HEK293 (cell line): ENCODE measurements around the gene CCNB1IP1.

ENCODE experiments used
- SCRT1 ChIP-seq: fragments of 450-650 bp; formaldehyde crosslinking; IDR thresholded peaks from 2 replicates; pipeline ENCODE4 v1.5.1; 2016; ENCODE audit warnings: missing biosample characterization, missing genetic modification characterization, borderline replicate concordance
- SP2 ChIP-seq: fragments of 450-650 bp; formaldehyde crosslinking; IDR thresholded peaks from 2 replicates; pipeline ENCODE4 v1.5.1; 2016; ENCODE audit warnings: missing biosample characterization, missing genetic modification characterization
- ZBTB17 ChIP-seq: fragments of 450-650 bp; formaldehyde crosslinking; IDR thresholded peaks from 2 replicates; pipeline ENCODE4 v1.5.1; 2016; ENCODE audit warnings: missing biosample characterization, missing genetic modification characterization
- ZBTB21 ChIP-seq: fragments of 450-650 bp; formaldehyde crosslinking; IDR thresholded peaks from 2 replicates; pipeline ENCODE4 v1.5.1; 2017; ENCODE audit warnings: missing biosample characterization, missing genetic modification characterization
- ZEB2 ChIP-seq: fragments of 450-650 bp; formaldehyde crosslinking; IDR thresholded peaks from 2 replicates; pipeline ENCODE4 v1.5.1; 2016; ENCODE audit warnings: missing biosample characterization, missing genetic modification characterization
- ZFP3 ChIP-seq: fragments of 450-650 bp; formaldehyde crosslinking; IDR thresholded peaks from 2 replicates; pipeline ENCODE4 v1.5.1; 2016; ENCODE audit warnings: low read depth, missing biosample characterization, missing genetic modification characterization
- ZNF157 ChIP-seq: fragments of 450-650 bp; formaldehyde crosslinking; IDR thresholded peaks from 2 replicates; pipeline ENCODE4 v1.5.1; 2016; ENCODE audit warnings: missing biosample characterization, missing genetic modification characterization
- ZNF202 ChIP-seq: fragments of 450-650 bp; formaldehyde crosslinking; IDR thresholded peaks from 2 replicates; pipeline ENCODE4 v1.5.1; 2016; ENCODE audit warnings: missing biosample characterization, missing genetic modification characterization, borderline replicate concordance
- ZNF211 ChIP-seq: fragments of 450-650 bp; formaldehyde crosslinking; IDR thresholded peaks from 2 replicates; pipeline ENCODE4 v1.5.1; 2016; ENCODE audit warnings: low read depth, missing biosample characterization, missing genetic modification characterization
- ZNF24 ChIP-seq: fragments of 450-650 bp; formaldehyde crosslinking; IDR thresholded peaks from 2 replicates; pipeline ENCODE4 v1.5.1; 2016; ENCODE audit warnings: missing biosample characterization, missing genetic modification characterization
- ZNF292 ChIP-seq: fragments of 450-650 bp; formaldehyde crosslinking; IDR thresholded peaks from 2 replicates; pipeline ENCODE4 v1.5.1; 2016; ENCODE audit warnings: low read depth, missing biosample characterization, missing genetic modification characterization, borderline replicate concordance
- ZNF302 ChIP-seq: fragments of 450-650 bp; formaldehyde crosslinking; IDR thresholded peaks from 2 replicates; pipeline ENCODE4 v1.5.1; 2016; ENCODE audit warnings: missing biosample characterization, missing genetic modification characterization, low read depth
- ZNF311 ChIP-seq: fragments of 450-650 bp; formaldehyde crosslinking; IDR thresholded peaks from 2 replicates; pipeline ENCODE4 v1.5.1; 2017; ENCODE audit warnings: missing biosample characterization, missing genetic modification characterization, borderline replicate concordance
- ZNF394 ChIP-seq: fragments of 450-650 bp; formaldehyde crosslinking; IDR thresholded peaks from 2 replicates; pipeline ENCODE4 v1.5.1; 2016; ENCODE audit warnings: missing biosample characterization, missing genetic modification characterization, mild to moderate bottlenecking, moderate library complexity, borderline replicate concordance
- ZNF521 ChIP-seq: fragments of 450-650 bp; formaldehyde crosslinking; IDR thresholded peaks from 2 replicates; pipeline ENCODE4 v1.5.1; 2017; ENCODE audit warnings: missing biosample characterization, mild to moderate bottlenecking, missing genetic modification characterization
- ZNF548 ChIP-seq: fragments of 450-650 bp; formaldehyde crosslinking; IDR thresholded peaks from 2 replicates; pipeline ENCODE4 v1.5.1; 2016; ENCODE audit warnings: missing biosample characterization, missing genetic modification characterization
- ZNF664 ChIP-seq: fragments of 450-650 bp; formaldehyde crosslinking; IDR thresholded peaks from 2 replicates; pipeline ENCODE4 v1.5.1; 2016; ENCODE audit warnings: missing biosample characterization, missing genetic modification characterization
- ZNF76 ChIP-seq: fragments of 450-650 bp; formaldehyde crosslinking; IDR thresholded peaks from 2 replicates; pipeline ENCODE4; 2016; ENCODE audit warnings: low read depth, missing biosample characterization, missing genetic modification characterization, borderline replicate concordance
- ZSCAN16 ChIP-seq: fragments of 450-650 bp; formaldehyde crosslinking; IDR thresholded peaks from 2 replicates; pipeline ENCODE4 v1.5.1; 2016; ENCODE audit warnings: missing biosample characterization, missing genetic modification characterization
- TF ChIP-seq, protein P1 (sequence below): fragments of 450-650 bp; formaldehyde crosslinking; IDR thresholded peaks from 2 replicates; pipeline ENCODE4 v1.5.1; 2016; ENCODE audit warnings: missing biosample characterization, missing genetic modification characterization, borderline replicate concordance
- TF ChIP-seq, protein P2 (sequence below): fragments of 450-650 bp; formaldehyde crosslinking; IDR thresholded peaks from 2 replicates; pipeline ENCODE4 v1.5.1; 2016; ENCODE audit warnings: missing biosample characterization, missing genetic modification characterization
- TF ChIP-seq, protein P3 (sequence below): fragments of 450-650 bp; formaldehyde crosslinking; IDR thresholded peaks from 2 replicates; pipeline ENCODE4 v1.5.1; 2016; ENCODE audit warnings: missing biosample characterization, missing genetic modification characterization, low read depth
- TF ChIP-seq, protein P4 (sequence below): fragments of 450-650 bp; formaldehyde crosslinking; IDR thresholded peaks from 2 replicates; pipeline ENCODE4 v1.5.1; 2016; ENCODE audit warnings: missing biosample characterization, missing genetic modification characterization
- TF ChIP-seq, protein P5 (sequence below): fragments of 450-650 bp; formaldehyde crosslinking; IDR thresholded peaks from 2 replicates; pipeline ENCODE4 v1.5.1; 2016; ENCODE audit warnings: missing biosample characterization, missing genetic modification characterization
- TF ChIP-seq, protein P6 (sequence below): fragments of 450-650 bp; formaldehyde crosslinking; IDR thresholded peaks from 2 replicates; pipeline ENCODE4 v1.5.1; 2016; ENCODE audit warnings: missing biosample characterization, missing genetic modification characterization, borderline replicate concordance
- TF ChIP-seq, protein P7 (sequence below): fragments of 450-650 bp; formaldehyde crosslinking; IDR thresholded peaks from 2 replicates; pipeline ENCODE4 v1.5.1; 2017; ENCODE audit warnings: missing biosample characterization, missing genetic modification characterization

CCNB1IP1 gene

DNA sequence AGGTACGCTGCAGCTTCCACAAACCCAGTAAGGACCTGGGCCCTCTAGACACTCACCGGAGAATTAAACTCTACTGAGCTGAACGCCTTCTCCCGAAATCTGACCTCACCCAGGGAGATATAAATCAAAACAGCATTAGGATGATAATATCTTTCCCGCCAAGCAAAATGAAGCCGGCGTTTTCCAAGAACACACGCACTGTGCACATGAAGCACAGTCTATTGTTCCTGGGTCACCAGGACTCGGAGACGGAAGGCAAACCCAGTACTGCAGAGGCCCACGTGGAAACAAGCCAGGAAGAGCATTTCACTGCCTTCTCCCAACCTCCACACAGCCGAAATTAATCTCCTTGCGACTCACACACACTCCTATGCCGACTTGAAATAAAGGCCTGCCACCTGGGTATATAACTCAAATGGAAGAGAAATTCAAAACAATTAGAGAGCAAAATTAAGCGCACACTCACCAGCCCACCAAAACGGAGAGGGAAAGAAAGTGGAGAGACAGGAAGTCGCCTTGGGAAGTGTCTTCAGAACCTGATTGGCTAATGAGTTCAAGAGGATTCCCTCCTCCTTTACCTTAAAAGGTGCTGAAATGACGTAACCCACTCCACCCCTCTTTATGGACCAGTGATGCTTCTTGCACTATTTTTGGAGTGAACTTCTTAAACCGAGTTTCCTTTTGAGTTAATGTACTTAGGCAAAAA lies at the start of gene CCNB1IP1 (continued):
- TF ChIP-seq ZNF24 (tag by site-specific recombination) (no peak), ZNF202 (tag by site-specific recombination) (no peak), ZNF76 (peak; percentile 27; the same call in 1 of the 2 replicates), ZSCAN16 (tag by site-specific recombination) (no peak), ZEB2 (tag by site-specific recombination) (peak; percentile 85), ZNF211 (tag by site-specific recombination) (no peak), ZNF302 (no peak), ZNF548 (tag by site-specific recombination) (no peak), SP2 (tag by site-specific recombination) (peak; percentile 59), ZBTB17 (tag by site-specific recombination) (peak; percentile 39; the same call in 1 of the 2 replicates), SCRT1 (no peak), ZNF157 (tag by site-specific recombination) (no peak), ZNF311 (tag by site-specific recombination) (no peak), ZBTB21 (0 out of 2 replicates have a peak, but pooled peaks have one; percentile 28), ZFP3 (tag by site-specific recombination) (no peak), ZNF664 (tag by site-specific recombination) (no peak), ZNF521 (tag by site-specific recombination) (no peak), ZNF292 (tag by site-specific recombination) (no peak), ZNF394 (no peak)
- TF ChIP-seq, protein P1, sequence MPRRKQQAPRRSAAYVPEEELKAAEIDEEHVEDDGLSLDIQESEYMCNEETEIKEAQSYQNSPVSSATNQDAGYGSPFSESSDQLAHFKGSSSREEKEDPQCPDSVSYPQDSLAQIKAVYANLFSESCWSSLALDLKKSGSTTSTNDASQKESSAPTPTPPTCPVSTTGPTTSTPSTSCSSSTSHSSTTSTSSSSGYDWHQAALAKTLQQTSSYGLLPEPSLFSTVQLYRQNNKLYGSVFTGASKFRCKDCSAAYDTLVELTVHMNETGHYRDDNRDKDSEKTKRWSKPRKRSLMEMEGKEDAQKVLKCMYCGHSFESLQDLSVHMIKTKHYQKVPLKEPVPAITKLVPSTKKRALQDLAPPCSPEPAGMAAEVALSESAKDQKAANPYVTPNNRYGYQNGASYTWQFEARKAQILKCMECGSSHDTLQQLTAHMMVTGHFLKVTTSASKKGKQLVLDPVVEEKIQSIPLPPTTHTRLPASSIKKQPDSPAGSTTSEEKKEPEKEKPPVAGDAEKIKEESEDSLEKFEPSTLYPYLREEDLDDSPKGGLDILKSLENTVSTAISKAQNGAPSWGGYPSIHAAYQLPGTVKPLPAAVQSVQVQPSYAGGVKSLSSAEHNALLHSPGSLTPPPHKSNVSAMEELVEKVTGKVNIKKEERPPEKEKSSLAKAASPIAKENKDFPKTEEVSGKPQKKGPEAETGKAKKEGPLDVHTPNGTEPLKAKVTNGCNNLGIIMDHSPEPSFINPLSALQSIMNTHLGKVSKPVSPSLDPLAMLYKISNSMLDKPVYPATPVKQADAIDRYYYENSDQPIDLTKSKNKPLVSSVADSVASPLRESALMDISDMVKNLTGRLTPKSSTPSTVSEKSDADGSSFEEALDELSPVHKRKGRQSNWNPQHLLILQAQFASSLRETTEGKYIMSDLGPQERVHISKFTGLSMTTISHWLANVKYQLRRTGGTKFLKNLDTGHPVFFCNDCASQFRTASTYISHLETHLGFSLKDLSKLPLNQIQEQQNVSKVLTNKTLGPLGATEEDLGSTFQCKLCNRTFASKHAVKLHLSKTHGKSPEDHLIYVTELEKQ (tag by site-specific recombination), result no peak
- TF ChIP-seq, protein P2, sequence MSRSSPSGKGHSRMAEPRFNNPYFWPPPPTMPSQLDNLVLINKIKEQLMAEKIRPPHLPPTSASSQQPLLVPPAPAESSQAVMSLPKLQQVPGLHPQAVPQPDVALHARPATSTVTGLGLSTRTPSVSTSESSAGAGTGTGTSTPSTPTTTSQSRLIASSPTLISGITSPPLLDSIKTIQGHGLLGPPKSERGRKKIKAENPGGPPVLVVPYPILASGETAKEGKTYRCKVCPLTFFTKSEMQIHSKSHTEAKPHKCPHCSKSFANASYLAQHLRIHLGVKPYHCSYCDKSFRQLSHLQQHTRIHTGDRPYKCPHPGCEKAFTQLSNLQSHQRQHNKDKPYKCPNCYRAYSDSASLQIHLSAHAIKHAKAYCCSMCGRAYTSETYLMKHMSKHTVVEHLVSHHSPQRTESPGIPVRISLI, result no peak
- TF ChIP-seq, protein P3, sequence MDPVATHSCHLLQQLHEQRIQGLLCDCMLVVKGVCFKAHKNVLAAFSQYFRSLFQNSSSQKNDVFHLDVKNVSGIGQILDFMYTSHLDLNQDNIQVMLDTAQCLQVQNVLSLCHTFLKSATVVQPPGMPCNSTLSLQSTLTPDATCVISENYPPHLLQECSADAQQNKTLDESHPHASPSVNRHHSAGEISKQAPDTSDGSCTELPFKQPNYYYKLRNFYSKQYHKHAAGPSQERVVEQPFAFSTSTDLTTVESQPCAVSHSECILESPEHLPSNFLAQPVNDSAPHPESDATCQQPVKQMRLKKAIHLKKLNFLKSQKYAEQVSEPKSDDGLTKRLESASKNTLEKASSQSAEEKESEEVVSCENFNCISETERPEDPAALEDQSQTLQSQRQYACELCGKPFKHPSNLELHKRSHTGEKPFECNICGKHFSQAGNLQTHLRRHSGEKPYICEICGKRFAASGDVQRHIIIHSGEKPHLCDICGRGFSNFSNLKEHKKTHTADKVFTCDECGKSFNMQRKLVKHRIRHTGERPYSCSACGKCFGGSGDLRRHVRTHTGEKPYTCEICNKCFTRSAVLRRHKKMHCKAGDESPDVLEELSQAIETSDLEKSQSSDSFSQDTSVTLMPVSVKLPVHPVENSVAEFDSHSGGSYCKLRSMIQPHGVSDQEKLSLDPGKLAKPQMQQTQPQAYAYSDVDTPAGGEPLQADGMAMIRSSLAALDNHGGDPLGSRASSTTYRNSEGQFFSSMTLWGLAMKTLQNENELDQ (tag by site-specific recombination), result no peak
- TF ChIP-seq, protein P4, sequence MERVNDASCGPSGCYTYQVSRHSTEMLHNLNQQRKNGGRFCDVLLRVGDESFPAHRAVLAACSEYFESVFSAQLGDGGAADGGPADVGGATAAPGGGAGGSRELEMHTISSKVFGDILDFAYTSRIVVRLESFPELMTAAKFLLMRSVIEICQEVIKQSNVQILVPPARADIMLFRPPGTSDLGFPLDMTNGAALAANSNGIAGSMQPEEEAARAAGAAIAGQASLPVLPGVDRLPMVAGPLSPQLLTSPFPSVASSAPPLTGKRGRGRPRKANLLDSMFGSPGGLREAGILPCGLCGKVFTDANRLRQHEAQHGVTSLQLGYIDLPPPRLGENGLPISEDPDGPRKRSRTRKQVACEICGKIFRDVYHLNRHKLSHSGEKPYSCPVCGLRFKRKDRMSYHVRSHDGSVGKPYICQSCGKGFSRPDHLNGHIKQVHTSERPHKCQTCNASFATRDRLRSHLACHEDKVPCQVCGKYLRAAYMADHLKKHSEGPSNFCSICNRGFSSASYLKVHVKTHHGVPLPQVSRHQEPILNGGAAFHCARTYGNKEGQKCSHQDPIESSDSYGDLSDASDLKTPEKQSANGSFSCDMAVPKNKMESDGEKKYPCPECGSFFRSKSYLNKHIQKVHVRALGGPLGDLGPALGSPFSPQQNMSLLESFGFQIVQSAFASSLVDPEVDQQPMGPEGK (tag by site-specific recombination), result peak; percentile 30; the same call in 1 of the 2 replicates
- TF ChIP-seq, protein P5, sequence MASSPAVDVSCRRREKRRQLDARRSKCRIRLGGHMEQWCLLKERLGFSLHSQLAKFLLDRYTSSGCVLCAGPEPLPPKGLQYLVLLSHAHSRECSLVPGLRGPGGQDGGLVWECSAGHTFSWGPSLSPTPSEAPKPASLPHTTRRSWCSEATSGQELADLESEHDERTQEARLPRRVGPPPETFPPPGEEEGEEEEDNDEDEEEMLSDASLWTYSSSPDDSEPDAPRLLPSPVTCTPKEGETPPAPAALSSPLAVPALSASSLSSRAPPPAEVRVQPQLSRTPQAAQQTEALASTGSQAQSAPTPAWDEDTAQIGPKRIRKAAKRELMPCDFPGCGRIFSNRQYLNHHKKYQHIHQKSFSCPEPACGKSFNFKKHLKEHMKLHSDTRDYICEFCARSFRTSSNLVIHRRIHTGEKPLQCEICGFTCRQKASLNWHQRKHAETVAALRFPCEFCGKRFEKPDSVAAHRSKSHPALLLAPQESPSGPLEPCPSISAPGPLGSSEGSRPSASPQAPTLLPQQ, result peak; percentile 40; the same call in 1 of the 2 replicates
- TF ChIP-seq, protein P6, sequence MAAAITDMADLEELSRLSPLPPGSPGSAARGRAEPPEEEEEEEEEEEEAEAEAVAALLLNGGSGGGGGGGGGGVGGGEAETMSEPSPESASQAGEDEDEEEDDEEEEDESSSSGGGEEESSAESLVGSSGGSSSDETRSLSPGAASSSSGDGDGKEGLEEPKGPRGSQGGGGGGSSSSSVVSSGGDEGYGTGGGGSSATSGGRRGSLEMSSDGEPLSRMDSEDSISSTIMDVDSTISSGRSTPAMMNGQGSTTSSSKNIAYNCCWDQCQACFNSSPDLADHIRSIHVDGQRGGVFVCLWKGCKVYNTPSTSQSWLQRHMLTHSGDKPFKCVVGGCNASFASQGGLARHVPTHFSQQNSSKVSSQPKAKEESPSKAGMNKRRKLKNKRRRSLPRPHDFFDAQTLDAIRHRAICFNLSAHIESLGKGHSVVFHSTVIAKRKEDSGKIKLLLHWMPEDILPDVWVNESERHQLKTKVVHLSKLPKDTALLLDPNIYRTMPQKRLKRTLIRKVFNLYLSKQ (tag by site-specific recombination), result no peak
- TF ChIP-seq, protein P7, sequence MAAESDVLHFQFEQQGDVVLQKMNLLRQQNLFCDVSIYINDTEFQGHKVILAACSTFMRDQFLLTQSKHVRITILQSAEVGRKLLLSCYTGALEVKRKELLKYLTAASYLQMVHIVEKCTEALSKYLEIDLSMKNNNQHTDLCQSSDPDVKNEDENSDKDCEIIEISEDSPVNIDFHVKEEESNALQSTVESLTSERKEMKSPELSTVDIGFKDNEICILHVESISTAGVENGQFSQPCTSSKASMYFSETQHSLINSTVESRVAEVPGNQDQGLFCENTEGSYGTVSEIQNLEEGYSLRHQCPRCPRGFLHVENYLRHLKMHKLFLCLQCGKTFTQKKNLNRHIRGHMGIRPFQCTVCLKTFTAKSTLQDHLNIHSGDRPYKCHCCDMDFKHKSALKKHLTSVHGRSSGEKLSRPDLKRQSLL (tag by site-specific recombination), result no peak
